Tibial nerve (tissue), 4 donors: ENCODE measurements around the gene AUTS2.

Experiments used
- EP300 ChIP-seq, 2 donors: sonication (generic); formaldehyde crosslinking; IDR thresholded peaks; one replicate each; pipeline ENCODE4 v1.6.1; 2017; ENCODE audit warnings: antibody characterized with exemption in 2 of 2, mild to moderate bottlenecking in 1 of 2
- POLR2A ChIP-seq, 2 donors: fragments of 450-650 bp; IDR thresholded peaks; one replicate each; pipeline ENCODE4 v1.6.1; 2017; ENCODE audit warnings: antibody characterized with exemption in 2 of 2, mild to moderate bottlenecking in 2 of 2, moderate library complexity in 2 of 2
- TF ChIP-seq, protein P1 (sequence below), 5 experiments: fragments of 200-600 bp in 3 of 5; fragments of 450-650 bp in 2 of 5; sonication (generic) in 3 of 5; IDR thresholded peaks; one replicate each; pipeline ENCODE4 v1.5.1; 2016 to 2019; ENCODE audit warnings: antibody characterized with exemption in 5 of 5, mild to moderate bottlenecking in 3 of 5, moderate library complexity in 2 of 5

DNA sequence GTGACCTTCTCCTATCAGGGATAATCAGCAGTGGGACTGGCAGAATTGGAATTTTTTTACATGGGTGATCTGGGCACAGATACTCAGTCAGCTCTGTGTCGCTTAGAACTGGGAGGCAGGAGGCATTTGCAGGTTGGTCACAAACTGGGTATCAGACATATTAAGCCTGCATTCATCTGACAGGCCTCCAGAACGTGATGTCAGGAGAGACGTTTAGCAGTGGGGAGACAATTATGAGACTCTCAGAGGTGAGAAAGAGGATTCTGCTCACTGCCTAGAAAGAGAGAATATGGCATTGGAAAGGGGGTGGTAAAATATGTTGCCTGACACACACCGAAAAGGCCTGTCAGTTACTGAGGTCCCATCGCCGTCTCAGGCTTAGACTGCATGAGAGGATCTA, 816.1 kb downstream of the AUTS2 start:
- TF ChIP-seq, protein P1, sequence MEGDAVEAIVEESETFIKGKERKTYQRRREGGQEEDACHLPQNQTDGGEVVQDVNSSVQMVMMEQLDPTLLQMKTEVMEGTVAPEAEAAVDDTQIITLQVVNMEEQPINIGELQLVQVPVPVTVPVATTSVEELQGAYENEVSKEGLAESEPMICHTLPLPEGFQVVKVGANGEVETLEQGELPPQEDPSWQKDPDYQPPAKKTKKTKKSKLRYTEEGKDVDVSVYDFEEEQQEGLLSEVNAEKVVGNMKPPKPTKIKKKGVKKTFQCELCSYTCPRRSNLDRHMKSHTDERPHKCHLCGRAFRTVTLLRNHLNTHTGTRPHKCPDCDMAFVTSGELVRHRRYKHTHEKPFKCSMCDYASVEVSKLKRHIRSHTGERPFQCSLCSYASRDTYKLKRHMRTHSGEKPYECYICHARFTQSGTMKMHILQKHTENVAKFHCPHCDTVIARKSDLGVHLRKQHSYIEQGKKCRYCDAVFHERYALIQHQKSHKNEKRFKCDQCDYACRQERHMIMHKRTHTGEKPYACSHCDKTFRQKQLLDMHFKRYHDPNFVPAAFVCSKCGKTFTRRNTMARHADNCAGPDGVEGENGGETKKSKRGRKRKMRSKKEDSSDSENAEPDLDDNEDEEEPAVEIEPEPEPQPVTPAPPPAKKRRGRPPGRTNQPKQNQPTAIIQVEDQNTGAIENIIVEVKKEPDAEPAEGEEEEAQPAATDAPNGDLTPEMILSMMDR (IDR thresholded peaks at IDR 0.05), result no peak
- TF ChIP-seq EP300 (IDR thresholded peaks at IDR 0.05) (no peak), POLR2A (IDR thresholded peaks at IDR 0.05) (no peak)
